ENCODE measurements around the gene BCAP29.
"Not testable (repeated sequence)": the region's sequence is repeated elsewhere in the genome, so short reads cannot be mapped to it uniquely, and the experiment has no call there.

BCAP29 gene

DNA sequence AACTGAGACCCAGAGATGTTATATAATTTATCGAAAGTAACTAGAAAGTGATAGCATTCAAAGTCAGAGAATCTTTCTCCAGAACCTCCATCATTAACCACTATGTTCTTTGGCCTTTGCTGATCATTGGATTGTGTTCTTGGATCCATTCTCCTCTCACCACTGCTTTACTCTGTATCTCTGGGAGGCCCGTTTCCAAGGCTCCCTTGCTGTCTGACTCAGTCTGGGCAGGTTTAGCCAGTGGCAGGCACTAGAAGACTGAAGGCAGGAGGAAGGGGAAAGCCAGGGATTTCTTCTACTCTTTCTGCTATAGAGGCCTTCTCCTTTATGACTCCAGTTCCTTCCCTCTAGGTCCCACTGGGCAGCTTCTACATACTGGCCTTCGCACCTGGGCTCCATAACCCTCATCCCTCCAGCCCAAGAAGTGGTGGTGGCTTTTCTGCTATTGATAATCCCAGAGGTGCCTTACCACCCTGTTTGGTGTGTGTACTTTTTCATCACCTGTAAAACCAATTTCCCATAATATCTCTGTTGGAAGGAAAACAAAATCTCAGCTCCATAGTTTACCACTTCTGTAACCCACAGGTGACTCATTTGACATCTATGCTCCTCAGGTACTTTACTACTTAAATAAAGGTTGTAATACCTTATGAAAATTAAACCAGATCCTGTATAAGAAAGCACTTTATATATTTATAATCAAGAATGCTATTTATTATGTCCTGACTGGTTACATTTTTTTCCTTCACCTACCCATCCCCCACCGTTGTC, 36.0 kb downstream of the BCAP29 start:
- in situ Hi-C loops (cut with MboI; ENCODE audit: low sequenced_read_pairs): no loop called here

DNA sequence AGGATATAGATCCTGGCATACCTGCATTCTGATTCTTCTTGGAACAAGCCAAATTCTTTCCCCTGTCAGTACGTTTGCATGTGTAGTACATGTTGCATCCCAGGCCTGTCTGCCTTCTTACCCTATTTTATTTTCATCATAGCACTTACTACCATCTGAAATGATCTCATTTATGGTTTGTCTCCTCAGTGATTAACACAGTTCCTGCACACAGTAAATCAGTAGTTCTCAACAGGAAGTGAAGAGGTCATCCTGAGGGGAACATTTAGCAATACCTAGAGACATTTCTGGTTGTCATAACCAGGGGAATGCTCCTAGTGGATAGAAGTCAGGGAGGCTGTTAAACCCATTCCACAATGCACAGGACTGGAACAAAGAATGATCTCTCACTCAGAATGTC, 42.4 kb downstream of the BCAP29 start:
- in situ Hi-C loops (cut with MboI; ENCODE audit: low sequenced_read_pairs): no loop called here

DNA sequence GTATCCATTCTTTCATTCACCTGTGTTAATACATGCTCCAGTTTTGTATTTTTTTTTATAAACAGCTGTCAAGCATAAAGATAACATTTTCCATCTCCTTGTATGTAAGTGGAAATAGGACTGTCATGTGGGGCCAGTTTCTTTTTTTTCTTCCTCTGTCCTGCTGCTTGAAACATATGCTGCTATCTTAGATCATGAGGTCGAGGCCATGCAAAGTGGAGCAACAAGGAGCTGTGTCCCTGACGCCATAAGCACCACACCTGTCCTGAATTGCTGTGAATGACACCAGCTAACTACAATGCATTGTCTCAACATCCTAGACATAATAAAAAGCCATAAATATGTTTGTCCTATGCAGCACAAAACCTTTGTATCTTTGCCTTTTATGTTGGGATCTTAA, 42.8 kb downstream of the BCAP29 start:
- in situ Hi-C loops (cut with MboI; ENCODE audit: low sequenced_read_pairs): no loop called here

DNA sequence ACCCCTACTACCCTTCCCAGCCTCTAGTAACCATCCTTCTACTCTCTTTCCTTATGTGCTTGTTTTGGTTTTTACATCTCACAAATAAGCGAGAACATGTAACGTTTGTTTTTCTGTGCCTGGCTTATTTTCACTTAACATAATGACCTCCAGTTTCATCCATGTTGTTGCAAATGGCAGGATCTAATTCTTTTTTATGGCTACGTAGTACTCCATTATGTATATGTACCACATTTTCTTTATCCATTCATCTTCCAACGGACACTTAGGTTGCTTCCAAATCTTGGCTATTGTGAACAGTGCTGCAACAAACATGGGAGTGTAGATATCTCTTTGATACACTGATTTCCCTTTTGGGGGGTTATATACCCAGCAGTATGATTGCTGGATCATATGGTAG, 47.0 kb downstream of the BCAP29 start:
- in situ Hi-C loops (cut with MboI; ENCODE audit: low sequenced_read_pairs): no loop called here

DNA sequence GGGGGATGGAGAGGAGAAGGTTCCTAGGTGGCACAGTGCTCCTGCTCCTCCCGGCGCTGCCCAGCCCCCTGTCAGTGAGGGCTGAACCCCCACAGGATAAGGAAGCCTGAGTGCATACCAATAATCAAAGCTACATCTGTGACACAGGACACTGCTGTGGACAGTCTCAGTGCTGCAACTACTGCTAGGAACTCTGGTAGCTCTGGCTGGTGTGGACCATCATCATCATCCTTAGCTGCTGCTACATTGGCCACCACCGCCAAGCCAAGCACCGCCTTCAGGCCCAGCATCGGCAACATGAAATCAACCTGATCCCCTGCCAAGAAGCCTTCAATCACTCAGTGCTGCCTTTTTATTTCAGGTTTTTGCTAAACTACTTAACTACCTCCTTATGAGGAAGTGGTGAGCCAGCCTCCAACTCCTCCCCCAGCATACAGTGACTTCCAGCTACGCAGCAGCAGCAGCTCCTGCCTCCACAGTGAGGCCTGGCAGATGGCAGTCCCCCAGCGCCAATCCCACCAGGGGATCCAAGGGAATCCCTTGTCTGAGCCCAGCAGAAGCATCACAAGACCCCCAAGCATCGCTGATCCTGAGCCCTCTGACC, 48.5 kb downstream of the BCAP29 start:
- in situ Hi-C loops (cut with MboI; ENCODE audit: low sequenced_read_pairs): no loop called here

DNA sequence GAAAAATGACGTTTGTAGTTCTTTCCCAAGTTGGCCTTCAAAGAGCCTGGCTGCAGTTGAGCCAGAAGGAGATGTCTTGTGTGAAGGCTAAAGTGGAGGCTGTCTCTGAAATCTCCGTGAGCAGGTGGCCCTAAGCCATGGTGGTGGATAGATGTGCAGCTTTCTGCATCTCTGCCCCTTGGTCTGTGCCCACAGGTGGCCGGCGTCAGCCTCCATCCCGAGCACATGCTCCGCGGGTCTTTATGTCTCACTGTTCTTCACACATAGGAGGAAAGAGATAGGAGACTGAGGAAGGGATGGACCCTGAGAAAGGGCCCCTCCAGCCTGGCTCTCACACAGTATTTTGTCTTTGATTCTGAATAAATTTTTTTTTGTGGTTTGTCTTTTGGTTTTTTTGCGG, 50.3 kb downstream of the BCAP29 start:
- in situ Hi-C loops (cut with MboI; ENCODE audit: low sequenced_read_pairs): no loop called here

DNA sequence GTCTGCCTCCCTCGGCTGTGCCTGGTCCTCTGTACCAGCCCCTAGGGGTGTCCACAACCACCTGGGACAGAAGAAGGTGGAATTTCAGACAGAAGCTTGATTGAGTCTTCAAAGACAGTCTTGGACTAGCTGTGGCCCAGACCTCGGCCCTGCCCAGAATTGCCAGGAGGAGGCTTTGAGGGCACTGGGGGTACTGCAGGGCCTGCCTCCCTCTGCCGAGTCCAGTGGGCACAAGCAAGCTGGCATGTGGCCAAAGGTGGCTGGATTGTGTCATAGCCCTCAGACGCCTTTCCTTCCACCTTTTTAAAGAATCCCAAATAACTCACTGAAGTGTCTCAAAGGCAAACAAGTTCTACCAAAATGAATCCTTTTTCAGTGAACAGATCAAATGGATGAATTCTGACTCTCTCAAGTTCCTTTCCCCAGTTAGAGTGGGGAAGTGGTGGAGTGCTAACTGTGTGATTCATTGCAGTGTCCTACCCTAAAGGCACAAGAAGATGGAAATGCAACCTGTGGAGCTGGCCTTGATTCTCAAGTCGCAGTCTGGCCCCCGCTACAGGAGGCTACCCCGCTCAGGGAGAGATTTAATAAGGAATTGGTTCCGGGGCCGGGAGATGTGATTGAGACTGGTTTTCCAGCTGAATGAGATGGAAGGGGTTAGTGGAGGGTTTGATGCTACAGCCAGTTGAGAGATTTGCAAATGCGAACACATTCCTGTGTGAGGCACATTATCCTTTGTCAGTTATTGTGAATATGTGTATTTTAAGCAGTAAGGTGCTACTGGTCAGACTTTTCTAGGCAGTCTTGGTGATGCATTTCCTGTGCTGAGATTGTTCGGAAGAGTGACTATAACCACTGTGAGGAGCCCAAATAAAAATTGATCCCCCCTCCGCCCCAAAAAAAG, 51.8 kb downstream of the BCAP29 start:
- in situ Hi-C loops (cut with MboI; ENCODE audit: low sequenced_read_pairs): no loop called here

DNA sequence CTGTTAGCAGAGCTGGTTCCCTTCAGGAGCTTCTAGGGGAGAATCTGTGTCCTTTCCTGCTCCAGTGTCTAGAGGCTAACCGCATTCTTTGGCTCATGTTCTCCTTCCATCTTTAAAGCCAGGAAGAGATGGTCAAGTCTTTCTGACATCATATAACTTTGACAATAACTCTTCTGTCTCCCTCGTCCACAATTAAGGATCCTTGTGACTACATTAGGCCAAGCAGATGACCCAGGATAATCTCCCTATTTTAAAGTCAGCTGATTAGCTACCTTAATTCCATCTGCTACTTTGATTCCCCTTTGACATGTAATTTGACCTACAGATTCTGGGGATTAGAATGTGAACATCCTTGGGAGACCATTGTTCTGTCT, 52.4 kb downstream of the BCAP29 start:
- in situ Hi-C loops (cut with MboI; ENCODE audit: low sequenced_read_pairs): no loop called here

DNA sequence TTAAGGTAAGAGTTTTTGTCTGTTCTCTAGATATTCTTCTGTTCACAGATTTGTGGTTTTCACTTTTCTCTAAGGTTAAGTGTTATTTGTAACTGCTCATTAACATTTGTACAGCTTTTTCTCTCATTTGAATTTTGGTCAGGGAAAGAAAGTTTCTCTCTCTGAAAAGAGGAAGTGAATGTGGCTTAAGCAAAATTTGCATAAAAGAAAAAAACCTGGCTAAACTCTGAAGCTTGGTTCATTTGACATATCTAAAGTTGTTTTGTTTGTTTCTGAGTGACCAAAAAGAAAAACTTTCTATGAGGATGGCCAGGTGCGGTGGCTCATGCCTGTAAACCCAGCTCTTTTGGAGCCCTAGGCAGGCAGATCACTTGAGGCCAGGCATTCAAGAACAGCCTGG, 58.5 kb downstream of the BCAP29 start:
- in situ Hi-C loops (cut with MboI; ENCODE audit: low sequenced_read_pairs): no loop called here

DNA sequence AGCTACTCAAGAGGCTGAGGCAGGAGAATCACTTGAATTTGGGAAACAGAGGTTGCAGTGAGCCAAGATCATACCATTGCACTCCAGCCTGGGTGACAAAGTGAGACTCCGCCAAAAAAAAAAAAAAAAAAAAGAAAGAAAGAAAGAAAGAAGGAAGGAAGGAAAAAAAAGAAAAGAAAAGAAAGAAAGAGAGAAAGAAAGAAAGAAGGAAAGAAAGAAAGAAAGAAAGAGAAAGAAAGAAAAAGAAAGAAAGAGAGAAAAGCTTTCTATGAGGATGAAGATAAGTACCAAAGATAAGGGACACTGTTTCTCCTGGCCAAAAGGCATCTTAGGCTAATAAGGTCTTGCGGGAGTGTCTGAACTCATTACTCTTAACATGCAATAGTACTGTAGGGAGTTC, 59.0 kb downstream of the BCAP29 start:
- in situ Hi-C loops (cut with MboI; ENCODE audit: low sequenced_read_pairs): not testable (repeated sequence)

DNA sequence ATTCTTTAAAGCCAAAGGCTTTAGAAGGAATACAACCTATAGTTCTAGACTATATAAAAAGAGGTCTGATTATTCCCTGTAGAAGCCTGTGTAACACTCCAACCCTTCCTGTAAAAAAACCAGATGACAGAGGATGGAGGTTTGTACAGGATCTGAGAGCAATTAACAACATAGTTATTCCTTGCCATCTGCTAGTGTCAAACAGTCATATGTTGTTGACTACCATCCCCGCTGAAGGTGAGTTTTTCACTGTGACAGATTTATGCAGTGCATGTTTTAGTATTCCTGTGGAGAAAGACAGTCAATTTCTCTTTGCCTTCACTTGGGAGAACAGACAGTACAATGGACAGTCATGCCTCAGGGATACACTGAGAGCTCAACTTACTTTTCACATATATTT, 61.6 kb downstream of the BCAP29 start:
- in situ Hi-C loops (cut with MboI; ENCODE audit: low sequenced_read_pairs): no loop called here

DNA sequence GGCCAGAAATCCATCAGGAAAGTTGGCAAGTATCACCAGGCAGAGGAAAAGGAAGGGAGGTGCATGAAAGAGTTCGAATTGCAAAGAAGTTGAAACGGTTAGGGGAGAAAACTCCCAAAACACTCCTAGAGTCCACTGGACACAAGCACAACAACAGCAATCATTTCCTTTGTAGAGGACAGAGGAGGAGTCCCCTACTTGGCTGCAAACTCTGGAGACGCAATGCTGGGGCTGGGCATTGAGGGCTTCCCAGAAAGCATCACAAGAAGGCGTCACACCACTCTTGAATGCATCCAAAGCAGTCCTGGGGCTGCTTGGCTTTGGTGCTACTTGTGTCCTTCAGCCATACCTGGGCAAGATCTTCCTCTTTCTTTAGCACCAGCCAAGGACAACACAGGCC, 62.5 kb downstream of the BCAP29 start:
- in situ Hi-C loops (cut with MboI; ENCODE audit: low sequenced_read_pairs): no loop called here

DNA sequence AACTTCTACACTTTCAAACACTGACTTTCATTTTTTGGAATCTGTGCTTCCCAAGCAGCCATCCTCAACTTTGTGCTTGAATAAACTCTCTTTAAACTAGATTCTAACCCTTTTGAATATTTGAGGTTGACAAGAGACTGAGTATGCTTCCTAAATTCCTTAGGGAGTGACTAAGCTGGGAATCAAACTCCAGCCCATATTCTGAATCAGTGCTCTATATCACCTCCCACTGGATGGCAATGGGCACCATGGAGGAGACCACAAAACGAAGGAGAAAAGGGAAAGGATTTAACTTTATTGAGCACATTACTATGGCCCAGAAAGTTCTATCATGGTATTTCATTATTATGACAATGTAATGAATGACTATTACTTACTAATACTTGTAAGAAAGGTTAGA, 63.4 kb downstream of the BCAP29 start:
- in situ Hi-C loops (cut with MboI; ENCODE audit: low sequenced_read_pairs): no loop called here

DNA sequence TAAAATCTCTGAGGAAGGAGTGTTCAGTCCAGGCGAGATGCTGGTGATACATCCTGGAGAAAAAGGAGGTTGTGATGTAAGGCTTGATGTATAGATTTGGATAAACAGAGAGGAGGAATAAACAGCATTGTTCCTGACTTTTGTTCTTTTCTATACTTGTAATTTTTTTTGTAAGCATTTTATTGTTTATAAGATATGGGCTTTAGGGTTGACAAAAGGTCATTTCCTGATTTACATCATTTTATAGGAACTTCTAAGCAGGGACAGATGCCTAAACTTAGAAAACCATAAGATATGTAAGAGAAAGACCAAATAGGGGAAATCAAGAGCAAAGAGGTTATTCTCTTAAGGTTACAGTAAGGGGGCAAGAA, 63.9 kb downstream of the BCAP29 start:
- in situ Hi-C loops (cut with MboI; ENCODE audit: low sequenced_read_pairs): no loop called here

DNA sequence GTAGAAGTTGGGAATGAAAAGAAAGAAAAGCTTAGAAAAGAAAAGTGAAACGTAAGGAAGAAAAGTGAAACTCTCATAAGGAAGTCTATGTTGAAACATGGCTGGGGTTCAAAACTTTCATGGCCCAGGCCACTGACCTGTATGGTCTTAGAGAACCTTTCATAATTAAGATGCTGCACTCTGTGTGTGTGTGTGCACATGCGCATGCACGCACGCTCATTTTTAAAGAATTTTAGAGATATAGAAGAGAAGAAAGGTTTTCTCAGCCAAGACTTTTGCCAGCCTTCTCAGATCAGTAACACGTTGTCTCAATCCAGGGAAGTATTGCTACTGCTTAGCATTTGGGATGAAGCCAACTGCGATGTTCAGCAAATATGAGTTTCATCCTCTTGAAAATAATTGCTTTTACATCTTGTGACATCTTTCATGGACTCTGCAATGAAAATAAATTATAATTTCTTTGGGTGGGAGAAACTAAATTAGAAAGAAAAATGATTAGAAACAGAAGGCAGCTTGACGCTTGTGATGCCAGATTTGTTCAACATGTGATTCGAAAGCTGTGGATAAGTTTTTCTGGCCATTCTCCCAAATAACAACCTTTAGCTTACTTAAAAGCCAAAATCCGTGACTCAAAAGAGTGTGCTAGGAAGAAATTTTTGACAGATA, 64.4 kb downstream of the BCAP29 start:
- in situ Hi-C loops (cut with MboI; ENCODE audit: low sequenced_read_pairs): no loop called here

DNA sequence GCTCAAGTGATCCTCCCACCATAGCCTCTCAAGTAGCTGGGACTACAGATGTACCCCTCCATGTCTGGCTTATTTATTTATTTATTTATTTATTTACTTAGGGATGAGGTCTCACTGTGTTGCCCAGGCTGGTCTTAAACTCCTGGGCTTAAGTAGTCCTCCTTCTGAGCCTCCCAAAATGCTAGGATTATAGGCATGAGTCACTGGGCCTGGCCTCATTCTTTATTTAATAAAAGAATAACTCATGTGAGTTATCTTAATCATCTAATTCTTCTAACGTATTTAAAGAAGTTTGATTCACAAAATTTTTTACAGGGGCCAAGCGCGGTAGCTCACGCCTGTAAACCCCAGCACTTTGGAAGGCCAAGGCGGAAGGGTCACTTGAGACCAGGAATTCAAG, 72.6 kb downstream of the BCAP29 start:
- in situ Hi-C loops (cut with MboI; ENCODE audit: low sequenced_read_pairs): no loop called here

DNA sequence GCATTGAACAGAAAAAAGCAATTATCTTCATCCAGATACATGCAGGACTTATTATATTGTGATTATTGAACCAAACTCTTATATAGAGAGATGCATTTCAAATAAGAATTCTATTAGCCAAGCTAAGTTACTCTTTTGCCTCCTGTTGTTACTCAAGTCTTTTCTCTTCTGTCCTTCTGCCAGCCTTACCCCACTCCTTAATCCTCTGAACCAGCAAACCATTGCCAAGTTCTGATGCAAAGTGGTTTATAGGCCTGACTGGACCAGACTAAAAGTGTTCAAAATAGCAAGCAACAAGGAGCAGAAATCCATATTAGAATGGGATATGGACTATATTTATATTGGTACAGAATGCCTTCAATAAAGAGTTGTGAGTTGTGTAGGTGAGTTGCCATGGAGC, 78.4 kb downstream of the BCAP29 start:
- in situ Hi-C loops (cut with MboI; ENCODE audit: low sequenced_read_pairs): no loop called here

DNA sequence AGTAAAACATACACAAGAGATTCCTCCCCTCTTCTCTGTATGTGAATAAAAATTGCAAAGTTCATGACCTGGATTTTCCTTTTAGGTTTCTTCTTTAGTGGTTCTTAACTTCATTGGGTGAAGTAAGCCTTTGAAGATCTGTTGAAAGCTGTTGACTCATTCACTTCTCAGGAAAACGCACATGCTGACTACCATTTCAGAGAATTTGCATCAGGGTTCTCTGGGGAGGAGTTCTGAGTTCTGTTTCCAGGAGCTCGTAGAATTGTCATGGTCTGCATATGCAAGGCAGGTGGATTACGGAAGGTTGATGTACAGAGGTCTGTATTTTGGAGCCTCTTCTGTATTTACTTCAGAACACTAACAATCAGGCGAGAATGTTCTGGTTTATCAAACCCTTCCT, 79.6 kb downstream of the BCAP29 start:
- in situ Hi-C loops (cut with MboI; ENCODE audit: low sequenced_read_pairs): no loop called here

DNA sequence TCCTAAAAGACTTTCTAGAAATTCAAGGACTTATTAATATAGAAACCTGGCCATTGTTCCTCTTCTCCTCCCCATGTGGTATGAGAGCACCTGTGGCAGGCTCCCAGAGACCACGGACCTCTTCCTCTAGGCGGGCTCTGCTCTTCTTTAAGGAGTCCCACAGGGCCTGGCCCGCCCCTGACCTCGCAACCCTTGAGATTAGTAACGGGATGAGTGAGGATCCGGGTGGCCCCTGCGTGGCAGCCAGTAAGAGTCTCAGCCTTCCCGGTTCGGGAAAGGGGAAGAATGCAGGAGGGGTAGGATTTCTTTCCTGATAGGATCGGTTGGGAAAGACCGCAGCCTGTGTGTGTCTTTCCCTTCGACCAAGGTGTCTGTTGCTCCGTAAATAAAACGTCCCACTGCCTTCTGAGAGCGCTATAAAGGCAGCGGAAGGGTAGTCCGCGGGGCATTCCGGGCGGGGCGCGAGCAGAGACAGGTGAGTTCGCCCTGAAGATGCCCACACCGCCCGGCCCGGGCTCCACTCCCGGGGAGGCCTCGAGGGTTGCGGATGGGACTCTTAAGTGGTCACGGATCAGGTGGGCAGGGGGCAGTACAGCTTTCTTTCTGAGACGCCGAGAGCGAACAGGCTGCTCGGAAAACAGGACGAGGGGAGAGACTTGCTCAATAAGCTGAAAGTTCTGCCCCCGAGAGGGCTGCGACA, 80.5 kb downstream of the BCAP29 start, which contains the start of gene SLC26A4:
TSS of gene SLC26A4 (plus strand) at position 448 of the 700 bp plus-strand sequence. CDS start 814 bp downstream, outside the sequence.
- in situ Hi-C loops (cut with MboI; ENCODE audit: low sequenced_read_pairs): no loop called here

DNA sequence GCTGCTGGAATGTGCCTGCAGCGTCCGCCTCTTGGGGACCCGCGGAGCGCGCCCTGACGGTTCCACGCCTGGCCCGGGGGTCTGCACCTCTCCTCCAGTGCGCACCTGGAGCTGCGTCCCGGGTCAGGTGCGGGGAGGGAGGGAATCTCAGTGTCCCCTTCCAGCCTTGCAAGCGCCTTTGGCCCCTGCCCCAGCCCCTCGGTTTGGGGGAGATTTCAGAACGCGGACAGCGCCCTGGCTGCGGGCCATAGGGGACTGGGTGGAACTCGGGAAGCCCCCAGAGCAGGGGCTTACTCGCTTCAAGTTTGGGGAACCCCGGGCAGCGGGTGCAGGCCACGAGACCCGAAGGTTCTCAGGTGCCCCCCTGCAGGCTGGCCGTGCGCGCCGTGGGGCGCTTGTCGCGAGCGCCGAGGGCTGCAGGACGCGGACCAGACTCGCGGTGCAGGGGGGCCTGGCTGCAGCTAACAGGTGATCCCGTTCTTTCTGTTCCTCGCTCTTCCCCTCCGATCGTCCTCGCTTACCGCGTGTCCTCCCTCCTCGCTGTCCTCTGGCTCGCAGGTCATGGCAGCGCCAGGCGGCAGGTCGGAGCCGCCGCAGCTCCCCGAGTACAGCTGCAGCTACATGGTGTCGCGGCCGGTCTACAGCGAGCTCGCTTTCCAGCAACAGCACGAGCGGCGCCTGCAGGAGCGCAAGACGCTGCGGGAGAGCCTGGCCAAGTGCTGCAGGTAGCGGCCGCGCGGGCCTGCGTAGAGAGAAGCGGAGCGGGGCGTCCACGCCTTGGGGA, 81.2 kb downstream of the BCAP29 start:
- in situ Hi-C loops (cut with MboI; ENCODE audit: low sequenced_read_pairs): no loop called here
